DOHH2 (cell line): ENCODE data around the gene MAL.

Source experiments
- H3F3A ChIP-seq: fragments of 200-600 bp; sonication (generic), shearing (Covaris generic); 2 replicates; pipeline ENCODE4 v1.6.0; 2016; ENCODE audit warnings: antibody characterized with exemption, mild to moderate bottlenecking; ENCODE audit not compliant: control insufficient read depth, insufficient read depth
- H3K27ac ChIP-seq: fragments of 200-600 bp; sonication (generic); 2 replicates; pipeline ENCODE4 v1.5.1; 2014; ENCODE audit warnings: low read depth, mild to moderate bottlenecking, low read length, moderate library complexity
- H3K27me3 ChIP-seq: fragments of 200-600 bp; sonication (generic); 2 replicates; pipeline ENCODE4 v1.6.1; 2014; ENCODE audit warnings: mild to moderate bottlenecking, low read length, mixed read lengths; ENCODE audit not compliant: control insufficient read depth
- H3K36me3 ChIP-seq: fragments of 200-600 bp; sonication (generic); 2 replicates; pipeline ENCODE4 v1.6.1; 2014; ENCODE audit warnings: mild to moderate bottlenecking, low read length, moderate library complexity, mixed read lengths; ENCODE audit not compliant: control insufficient read depth
- H3K4me1 ChIP-seq: fragments of 200-600 bp; sonication (generic); 2 replicates; pipeline ENCODE4 v1.6.1; 2014; ENCODE audit warnings: mild to moderate bottlenecking, low read length, mixed read lengths; ENCODE audit not compliant: control insufficient read depth
- H3K4me2 ChIP-seq: fragments of 200-600 bp; sonication (generic); 2 replicates; pipeline ENCODE4 v1.6.0; 2014; ENCODE audit warnings: mild to moderate bottlenecking, low read length, moderate library complexity
- H3K4me3 ChIP-seq: fragments of 200-600 bp; sonication (generic); 2 replicates; pipeline ENCODE4 v1.5.1; 2014; ENCODE audit warnings: mild to moderate bottlenecking, low read length, mixed read lengths
- H3K79me2 ChIP-seq: fragments of 200-600 bp; sonication (generic); 2 replicates; pipeline ENCODE4 v1.6.1; 2014; ENCODE audit warnings: mild to moderate bottlenecking, low read length, mixed read lengths; ENCODE audit not compliant: control insufficient read depth
- H3K9me2 ChIP-seq: fragments of 200-600 bp; sonication (generic); replicated peaks from 2 replicates; pipeline ENCODE4 v1.6.1; 2014; ENCODE audit warnings: mild to moderate bottlenecking, low read length, mixed read lengths; ENCODE audit not compliant: control insufficient read depth
- H3K9me3 ChIP-seq: fragments of 200-600 bp; sonication (generic); 2 replicates; pipeline ENCODE4 v1.6.1; 2014; ENCODE audit warnings: antibody characterized with exemption, low read length, mixed read lengths; ENCODE audit not compliant: control insufficient read depth, insufficient read depth
- H4K20me1 ChIP-seq: fragments of 200-600 bp; sonication (generic); 2 replicates; pipeline ENCODE4 v1.6.0; 2014; ENCODE audit warnings: low read depth, mild to moderate bottlenecking, antibody characterized with exemption, low read length, moderate library complexity; ENCODE audit not compliant: control insufficient read depth, insufficient read depth
- EZH2phosphoT487 ChIP-seq: fragments of 200-600 bp; sonication (generic); IDR thresholded peaks from 2 replicates; pipeline ENCODE4 v1.6.1; 2017; ENCODE audit warnings: borderline replicate concordance, mild to moderate bottlenecking, antibody characterized with exemption, low read length, moderate library complexity, mixed read lengths
- TF ChIP-seq, protein P1 (sequence below): fragments of 200-600 bp; sonication (generic); IDR thresholded peaks from one replicate; pipeline ENCODE4 v1.5.1; 2014; ENCODE audit warnings: antibody characterized with exemption, mild to moderate bottlenecking, low read depth, low read length; ENCODE audit not compliant: poor library complexity, severe bottlenecking

Gene MAL

DNA sequence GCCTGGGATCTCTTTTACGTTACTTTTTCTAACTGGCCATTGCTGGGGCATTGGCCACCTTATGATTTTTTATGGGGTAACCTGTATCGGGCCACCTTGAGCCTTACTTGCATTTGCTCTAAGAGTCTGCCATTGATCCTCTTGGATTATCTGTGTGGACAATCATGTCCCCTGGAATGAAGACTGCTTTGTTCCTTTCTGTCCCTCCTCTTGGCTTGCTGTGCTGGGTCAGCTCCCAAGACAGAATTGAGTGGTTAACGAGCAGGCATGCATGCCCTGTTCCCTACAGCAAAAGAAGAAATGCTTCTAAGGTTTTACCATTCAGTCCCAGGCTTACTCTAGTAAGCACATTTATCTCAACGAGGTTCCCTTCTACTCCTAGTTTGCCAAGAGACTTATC, 46.3 kb downstream of the MAL start:
- peaks cover 13% of the 10 kb centered on the region; the same call in 1 of the 2 replicates for H3K27me3 ChIP-seq
- H3K27ac ChIP-seq: no peak overlapping the region
- no peak for TF ChIP-seq EZH2phosphoT487
- TF ChIP-seq, protein P1, sequence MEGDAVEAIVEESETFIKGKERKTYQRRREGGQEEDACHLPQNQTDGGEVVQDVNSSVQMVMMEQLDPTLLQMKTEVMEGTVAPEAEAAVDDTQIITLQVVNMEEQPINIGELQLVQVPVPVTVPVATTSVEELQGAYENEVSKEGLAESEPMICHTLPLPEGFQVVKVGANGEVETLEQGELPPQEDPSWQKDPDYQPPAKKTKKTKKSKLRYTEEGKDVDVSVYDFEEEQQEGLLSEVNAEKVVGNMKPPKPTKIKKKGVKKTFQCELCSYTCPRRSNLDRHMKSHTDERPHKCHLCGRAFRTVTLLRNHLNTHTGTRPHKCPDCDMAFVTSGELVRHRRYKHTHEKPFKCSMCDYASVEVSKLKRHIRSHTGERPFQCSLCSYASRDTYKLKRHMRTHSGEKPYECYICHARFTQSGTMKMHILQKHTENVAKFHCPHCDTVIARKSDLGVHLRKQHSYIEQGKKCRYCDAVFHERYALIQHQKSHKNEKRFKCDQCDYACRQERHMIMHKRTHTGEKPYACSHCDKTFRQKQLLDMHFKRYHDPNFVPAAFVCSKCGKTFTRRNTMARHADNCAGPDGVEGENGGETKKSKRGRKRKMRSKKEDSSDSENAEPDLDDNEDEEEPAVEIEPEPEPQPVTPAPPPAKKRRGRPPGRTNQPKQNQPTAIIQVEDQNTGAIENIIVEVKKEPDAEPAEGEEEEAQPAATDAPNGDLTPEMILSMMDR: no peak
- 0 out of 2 replicates have a peak, but pooled peaks cover under 1% of the 10 kb centered on the region for H3K4me1 ChIP-seq
- no peaks in the 10 kb centered on the region for H3K9me2 ChIP-seq
- no peak overlapping the region for H3K4me3 ChIP-seq
- H3K4me2 ChIP-seq: no peak overlapping the region
- H3K9me3 ChIP-seq: no peaks in the 10 kb centered on the region
- H3K79me2 ChIP-seq: no peaks in the 10 kb centered on the region
- H4K20me1 ChIP-seq: no peaks in the 10 kb centered on the region
- no peaks in the 10 kb centered on the region for H3K36me3 ChIP-seq
- H3F3A ChIP-seq: no peaks in the 10 kb centered on the region

DNA sequence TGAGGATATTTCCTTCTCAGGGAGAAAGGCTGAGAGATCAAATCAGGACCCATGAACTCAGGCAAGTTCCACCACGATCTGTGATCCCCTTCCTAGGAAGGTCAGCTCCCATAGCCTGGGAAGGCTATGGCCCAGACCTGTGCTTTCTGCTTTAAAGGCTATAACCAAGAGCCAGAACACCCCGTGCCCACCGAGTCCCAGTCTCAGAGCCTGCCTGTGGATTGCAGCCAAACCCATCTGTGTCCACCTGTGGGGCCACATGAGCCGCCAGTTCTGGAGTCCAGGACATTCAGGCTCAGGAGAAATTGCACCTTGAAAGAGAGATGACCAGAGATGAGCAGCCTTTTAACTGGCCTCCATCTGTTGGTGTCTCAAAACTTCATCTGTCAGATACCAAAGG, 46.9 kb downstream of the MAL start:
- no peaks in the 10 kb centered on the region for H3K36me3 ChIP-seq
- H3K27ac ChIP-seq: no peak overlapping the region
- no peaks in the 10 kb centered on the region for H3K79me2 ChIP-seq
- H3K9me2 ChIP-seq: no peaks in the 10 kb centered on the region
- H3K4me1 ChIP-seq: 0 out of 2 replicates have a peak, but pooled peaks cover 2% of the 10 kb centered on the region
- TF ChIP-seq EZH2phosphoT487: no peak
- TF ChIP-seq, protein P1: no peak
- H3K4me3 ChIP-seq: no peak overlapping the region
- no peaks in the 10 kb centered on the region for H3K9me3 ChIP-seq
- H3F3A ChIP-seq: no peaks in the 10 kb centered on the region
- no peak overlapping the region for H3K4me2 ChIP-seq
- no peaks in the 10 kb centered on the region for H4K20me1 ChIP-seq
- peaks cover 19% of the 10 kb centered on the region for H3K27me3 ChIP-seq

DNA sequence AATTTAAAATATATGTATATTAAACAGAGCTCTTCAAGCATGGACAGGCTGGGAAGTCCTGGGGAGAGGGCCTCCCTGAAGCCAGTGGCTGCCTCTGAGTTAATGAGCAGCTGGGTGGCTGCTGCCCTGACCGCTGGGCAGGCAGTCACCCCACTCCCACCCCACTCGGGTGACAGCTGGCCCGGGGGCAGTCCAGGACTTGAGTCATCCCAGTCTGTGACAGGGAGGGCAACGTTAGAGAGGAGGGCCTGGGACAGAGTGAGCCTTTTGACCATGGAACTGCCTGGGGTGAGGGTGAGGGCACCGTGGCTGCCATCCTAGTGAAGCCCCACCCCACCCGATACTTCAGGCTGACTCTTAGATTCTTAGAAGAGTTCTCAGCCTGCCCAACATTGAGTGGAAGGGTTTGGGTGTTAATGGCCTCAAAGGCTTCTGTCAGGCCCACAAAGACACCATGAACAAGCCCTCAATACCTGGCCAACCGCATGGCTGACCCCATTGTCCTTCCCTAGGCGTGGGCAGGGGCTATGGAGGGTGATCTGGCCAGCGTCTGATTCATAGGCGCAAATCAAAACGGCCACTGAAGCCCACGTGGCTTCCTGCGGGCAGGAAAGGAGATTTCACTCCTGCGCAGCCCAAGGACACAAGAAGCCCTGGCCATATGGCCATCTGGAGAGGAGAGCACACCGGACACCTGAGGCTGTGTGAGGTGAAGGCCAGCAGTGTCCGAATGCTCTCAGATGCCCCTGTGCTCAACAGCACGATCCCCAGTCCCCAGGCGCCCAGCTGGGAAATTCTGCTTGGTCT, 48.6 kb downstream of the MAL start:
- no peaks in the 10 kb centered on the region for H3K9me2 ChIP-seq
- no peaks in the 10 kb centered on the region for H3K9me3 ChIP-seq
- no peak overlapping the region for H3K4me2 ChIP-seq
- no peaks in the 10 kb centered on the region for H3K36me3 ChIP-seq
- no peak for TF ChIP-seq EZH2phosphoT487
- TF ChIP-seq, protein P1: no peak
- H3K79me2 ChIP-seq: no peaks in the 10 kb centered on the region
- 0 out of 2 replicates have a peak, but pooled peaks cover 2% of the 10 kb centered on the region for H3K4me1 ChIP-seq
- H3K27me3 ChIP-seq: peaks cover 25% of the 10 kb centered on the region
- H3K27ac ChIP-seq: no peak overlapping the region
- no peak overlapping the region for H3K4me3 ChIP-seq
- H4K20me1 ChIP-seq: no peaks in the 10 kb centered on the region
- H3F3A ChIP-seq: no peaks in the 10 kb centered on the region
